SH-SY5Y (cell line): ENCODE results near the gene DYNC1LI1.

ENCODE experiments used
- GATA2 ChIP-seq: IDR thresholded peaks from 2 replicates; pipeline ENCODE4 v1.6.1; 2011; ENCODE audit warnings: mild to moderate bottlenecking, low read depth, low read length
- GATA3 ChIP-seq: IDR thresholded peaks from 2 replicates; pipeline ENCODE4 v1.6.1; 2011; ENCODE audit warnings: low read depth, mild to moderate bottlenecking, low read length, moderate library complexity

DNA sequence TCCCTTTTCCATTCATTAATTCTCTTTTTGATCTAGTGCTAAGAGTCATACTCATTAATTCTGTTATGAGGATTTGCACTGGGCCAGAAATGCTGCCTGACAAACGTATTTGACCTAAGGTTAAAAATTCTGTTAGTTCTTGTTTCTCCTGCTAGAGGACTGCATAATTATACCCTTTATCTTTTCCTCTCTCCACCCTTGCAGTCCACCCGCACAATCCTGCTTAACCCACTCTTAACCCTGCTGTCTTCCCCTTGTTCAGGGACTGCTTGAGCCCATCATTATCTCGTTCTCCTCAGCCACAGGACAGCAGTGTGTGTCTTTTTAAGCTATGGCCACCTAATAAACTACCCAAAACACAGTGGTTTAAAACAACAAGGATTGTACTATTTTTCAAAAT lies 31.1 kb upstream of the DYNC1LI1 start:
- no peak for TF ChIP-seq GATA3
- TF ChIP-seq GATA2: no peak
